GM21619 (cell line): ENCODE results near the gene MVB12B.

Experiments
- ATAC-seq: cut with Tn5 transposase; IDR thresholded peaks from one replicate; pipeline ENCODE4 v1.9.1; 2021; ENCODE audit not compliant: unreplicated experiment

The MVB12B gene

GRCh38 chr9:126448865-126449577 is 122.4 kb downstream of the MVB12B start:
- ATAC-seq: no peak

DNA sequence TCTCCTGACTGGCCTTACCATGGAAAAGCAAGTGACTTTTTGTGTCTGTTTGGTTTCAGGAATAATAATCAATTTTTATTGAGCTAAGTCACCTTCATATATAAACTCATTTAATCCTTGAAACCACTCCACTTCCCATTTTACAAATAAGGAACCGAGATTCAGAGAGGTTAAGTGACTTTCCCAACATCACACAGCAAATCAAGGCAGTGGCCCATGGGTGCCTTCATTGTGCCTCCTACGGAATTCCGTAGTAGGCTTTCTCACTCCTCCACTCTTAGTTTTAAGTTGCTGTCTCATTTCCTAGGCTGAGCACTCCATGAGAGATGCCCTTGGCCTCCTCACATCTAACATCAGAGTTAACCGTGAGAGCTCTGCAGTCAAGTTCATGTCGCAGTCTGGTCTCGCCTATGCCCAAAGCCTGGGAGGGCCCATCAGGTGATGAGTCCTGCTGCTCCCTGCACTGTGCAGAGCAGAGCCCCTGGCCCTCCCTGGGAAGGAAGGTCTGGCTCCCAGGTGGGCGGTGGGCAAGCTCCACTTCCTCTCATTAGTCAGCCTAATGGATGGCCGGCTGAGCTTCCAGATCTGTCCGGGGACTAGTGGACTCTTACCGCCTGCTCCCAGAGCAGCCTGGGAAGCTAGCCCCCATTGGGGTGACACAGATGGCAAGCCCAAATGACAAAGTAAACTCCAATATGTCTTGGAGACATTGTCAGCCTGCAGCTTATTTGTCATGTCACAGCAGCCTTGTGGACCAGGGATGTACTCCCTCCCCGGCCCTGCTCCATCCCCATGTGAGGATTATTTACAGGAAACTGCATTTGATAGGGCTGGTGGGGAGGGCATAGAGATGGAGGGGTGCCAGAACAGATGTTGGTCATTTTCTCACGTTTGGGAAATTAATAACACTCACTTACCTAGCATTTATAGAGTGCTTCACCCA is 123.4 kb downstream of the MVB12B start:
- no peak for ATAC-seq

GRCh38 chr9:126450668-126451205 is 124.1 kb downstream of the MVB12B start:
- ATAC-seq: no peak

DNA sequence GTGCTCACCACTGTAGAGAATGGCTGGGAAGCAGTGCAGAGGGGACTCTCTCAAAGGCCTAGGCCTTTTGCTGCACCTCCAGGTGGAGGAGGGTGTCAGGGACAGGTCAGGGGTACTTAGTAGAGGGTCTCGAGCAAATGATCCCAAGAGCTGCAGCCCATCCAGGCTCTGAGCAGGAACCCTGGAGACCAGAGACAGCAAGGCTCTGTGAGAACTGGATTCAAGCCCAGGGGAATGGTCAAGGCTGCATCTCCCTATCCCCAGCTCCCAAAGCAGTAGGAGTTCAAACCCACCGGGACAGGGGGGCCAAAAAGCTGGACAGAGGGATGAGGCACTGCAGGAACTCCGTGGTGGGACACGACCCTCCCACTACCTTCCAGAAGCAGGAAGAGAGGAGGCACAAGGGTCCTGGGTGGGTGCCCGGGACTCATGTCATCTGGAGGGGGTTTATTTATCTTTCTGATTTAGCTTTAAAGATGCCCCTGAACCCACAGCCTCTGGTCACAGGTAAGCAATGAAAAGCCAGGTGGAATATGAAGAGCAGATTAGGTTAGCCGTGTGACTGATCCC is 124.8 kb downstream of the MVB12B start:
- no peak for ATAC-seq

GRCh38 chr9:126452106-126452505 is 125.5 kb downstream of the MVB12B start:
- ATAC-seq: no peak

GRCh38 chr9:126453156-126453963 is 126.7 kb downstream of the MVB12B start:
- ATAC-seq: no peak

GRCh38 chr9:126454215-126454614 is 127.6 kb downstream of the MVB12B start:
- ATAC-seq: no peak

DNA sequence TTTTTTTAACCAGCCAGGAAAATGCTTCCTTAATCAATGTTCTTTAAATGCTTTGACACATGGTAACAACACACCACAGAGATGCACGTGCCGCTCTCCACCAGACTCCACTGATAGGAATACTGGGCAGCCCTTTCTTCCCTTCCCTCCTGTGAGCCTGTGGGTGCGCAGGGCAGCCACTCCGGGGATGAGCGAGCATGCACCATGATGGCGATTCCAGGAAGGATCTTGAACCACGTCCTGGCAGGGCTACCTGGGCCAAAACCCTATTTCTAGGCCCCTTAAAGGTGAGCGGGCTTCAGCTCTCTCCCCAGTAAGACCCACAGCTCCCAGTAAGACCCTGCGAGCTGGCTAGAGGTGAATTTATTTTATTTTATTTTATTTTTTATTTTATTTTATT is 128.2 kb downstream of the MVB12B start:
- ATAC-seq: no peak

DNA sequence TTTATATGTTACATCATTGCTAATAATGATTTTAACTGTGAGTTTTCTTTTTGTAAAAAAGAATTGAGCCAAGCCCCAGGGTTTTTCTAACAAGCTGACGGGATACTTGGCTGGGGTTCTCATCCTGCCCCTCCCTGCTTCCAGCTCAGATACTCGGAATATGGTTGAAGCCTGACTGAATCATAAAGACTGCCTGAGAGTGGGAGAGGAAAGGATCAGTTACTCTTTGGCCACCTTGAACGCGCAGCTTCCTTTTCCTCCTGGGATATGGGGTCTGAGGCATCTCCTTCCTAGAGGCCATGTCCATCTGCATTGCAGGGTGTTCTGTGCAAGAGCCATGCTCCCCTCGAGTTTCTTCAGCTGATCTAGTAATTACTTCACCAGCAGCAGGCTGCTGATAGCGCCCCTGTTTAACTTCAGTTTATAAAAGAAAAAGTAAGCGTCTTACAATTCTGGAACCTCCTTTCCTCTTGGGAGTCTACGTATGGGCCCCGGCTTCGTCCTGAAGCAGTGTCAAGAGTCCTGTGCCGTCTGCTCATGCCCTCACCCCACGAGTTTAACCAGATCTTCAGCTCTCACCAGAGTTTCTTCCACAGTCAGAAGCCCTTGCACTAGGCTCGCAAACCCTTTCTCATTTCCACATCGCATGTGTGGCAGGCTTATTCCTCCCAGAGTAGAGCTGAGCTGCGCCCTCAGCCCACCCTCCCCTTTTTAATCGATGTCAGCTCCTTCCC is 130.0 kb downstream of the MVB12B start:
- ATAC-seq: no peak

DNA sequence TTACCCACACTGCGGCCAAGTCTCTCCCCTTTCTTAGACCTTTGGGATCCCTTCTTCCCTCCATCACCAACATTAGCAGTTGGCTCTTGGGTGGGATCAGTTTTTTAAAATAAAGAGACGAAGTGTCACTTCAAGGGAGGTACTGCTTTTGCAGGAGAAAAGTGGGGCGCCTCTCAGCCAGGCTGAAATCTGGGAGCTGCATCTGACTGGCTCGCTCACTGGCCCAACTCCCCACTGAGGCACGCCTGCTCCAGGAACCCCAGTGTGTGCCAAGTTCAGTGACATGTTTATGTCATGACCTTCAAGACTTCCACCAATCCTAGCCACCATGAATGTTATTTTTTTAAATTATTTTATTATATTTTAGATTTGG is 130.5 kb downstream of the MVB12B start:
- no peak for ATAC-seq

GRCh38 chr9:126457890-126458289 is 131.3 kb downstream of the MVB12B start:
- no peak for ATAC-seq

DNA sequence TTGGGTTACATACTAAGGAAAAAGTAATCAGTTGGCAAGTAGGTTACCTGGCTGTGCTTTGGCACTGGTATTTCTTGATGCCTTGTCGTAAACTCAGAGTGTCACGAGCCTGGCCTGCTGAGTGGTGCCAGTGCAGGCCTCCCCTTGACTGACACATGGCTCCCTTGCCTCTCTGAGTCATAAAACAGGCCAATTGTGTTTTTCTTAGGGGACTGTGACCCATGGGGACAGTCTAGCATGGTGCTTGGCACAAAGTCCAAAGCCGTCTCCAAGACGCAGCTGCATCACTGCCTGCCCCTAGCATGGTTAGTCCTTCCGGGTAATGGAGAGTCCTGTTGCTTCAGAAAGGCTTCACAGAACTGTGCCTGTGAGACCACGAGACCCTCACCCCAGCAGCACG is 132.5 kb downstream of the MVB12B start:
- no peak for ATAC-seq

- no peak for ATAC-seq
Observed at GRCh38 chr9:126459546-126459945, 132.9 kb downstream of the MVB12B start.

DNA sequence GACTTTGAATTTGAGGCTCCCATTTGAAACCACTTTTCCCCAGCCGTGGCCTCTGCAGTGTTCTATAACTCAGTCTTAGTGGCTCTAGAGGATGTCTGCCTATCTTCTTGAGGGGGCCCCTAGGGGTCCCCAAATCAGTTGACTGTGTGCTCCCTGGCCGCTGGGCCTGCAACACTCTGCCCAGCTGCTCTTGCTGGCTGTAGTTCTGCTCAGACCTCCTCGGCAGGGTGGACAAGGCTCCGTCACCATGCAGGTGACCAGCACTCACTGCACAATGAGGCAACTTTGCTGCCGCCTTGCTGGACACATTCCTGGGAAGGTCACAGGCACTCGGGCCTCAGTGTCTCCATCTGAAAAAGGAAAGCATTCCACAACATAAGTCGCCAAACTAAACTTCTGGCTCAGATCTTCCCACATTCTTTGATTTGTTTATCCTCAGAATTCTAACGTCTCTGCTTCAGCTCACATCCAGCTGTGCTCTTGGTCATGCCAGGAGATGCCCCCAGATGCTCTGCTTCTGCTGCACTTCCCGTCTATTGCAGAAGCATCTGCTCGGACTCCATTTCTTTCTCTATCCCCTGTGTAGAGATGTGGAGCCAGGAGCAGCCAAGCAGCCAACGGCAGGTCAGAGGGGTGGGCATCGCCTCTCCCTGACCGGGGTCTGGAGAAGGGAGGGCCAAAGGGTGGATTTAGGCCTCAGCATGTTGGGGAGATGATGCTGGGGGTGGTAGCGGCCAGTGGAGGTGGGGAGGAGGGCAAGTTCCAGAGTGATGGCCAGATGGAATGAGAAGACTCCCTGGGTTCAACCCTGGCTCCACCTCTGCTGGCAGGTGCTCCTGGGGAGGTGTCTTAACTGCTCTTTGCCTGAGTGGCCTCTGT is 133.6 kb downstream of the MVB12B start:
- no peak for ATAC-seq

- no peak for ATAC-seq
Observed at GRCh38 chr9:126461029-126461428, 134.4 kb downstream of the MVB12B start.

DNA sequence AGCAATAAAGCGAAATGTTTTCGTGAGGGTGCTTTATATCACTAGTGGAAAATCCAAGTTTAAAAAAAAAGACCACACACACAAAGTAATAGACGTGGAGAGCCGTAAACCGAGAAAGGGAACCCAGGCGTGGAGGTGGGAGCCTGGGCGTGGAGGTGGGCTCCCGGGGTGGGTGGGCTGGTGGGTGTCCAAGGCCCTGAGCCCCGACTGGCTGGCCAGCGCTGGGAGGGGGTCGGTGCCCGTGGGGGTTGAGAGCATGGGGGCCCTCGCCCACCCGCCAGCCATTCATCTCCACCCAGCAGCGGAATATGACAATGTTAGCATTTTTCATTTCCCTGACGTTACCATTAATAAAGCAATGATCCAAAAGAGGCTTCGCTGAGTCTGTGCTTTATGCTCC is 135.0 kb downstream of the MVB12B start:
- ATAC-seq: no peak

DNA sequence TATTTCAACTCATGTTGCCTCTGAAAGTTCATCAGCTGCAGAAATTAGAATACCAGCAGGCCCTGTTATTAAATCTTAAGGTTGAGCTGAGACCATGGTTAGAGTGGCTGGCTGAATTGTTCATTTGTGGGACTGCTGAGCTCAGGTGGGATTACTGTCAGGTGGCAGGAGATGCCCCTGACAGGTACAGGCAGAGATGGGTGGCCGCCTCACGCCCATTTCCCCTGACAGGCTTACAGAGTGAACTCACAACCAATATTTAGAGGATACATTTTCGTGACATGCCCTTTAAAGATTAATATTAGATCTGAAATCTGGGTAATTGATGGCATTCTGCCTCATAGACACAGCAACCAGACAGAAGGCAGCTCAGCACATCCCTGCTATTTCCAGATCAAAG is 136.0 kb downstream of the MVB12B start:
- no peak for ATAC-seq

DNA sequence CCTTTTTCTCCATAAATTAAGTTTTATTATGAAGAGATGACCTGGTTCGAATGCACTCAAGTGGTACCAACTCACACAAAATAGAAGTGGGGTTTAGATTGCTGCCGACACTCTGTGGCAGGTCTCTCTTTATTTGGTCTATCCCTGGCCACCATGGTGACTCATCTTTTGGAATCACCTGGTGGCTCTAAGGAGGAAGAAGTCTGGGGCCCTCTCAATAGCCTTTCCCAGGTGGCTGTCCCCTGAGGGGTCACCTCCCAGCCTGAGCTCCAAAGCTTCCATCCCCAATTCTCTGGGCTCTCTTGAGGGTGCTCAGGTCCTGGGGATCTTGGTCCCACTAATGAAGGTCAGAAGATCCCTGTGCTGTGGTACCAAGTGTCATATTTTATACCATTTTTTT is 136.8 kb downstream of the MVB12B start:
- ATAC-seq: no peak
